Lower lobe of right lung (tissue), 2 donors: Measurements from ENCODE around the gene SFXN2. TPM values are rescaled to one million over a fixed set of nuclear protein-coding genes. Genes with fewer than 3 reads are reported as not detected.

Source experiments
- ATAC-seq, 2 donors: fragments of 200-7000 bp; cut with Tn5 transposase; one replicate each; pipeline ENCODE4 v1.9.1; 2020 to 2022; ENCODE audit warnings: mild to moderate bottlenecking in 2 of 2, moderate library complexity in 2 of 2
- DNase-seq: peaks from one replicate; pipeline ENCODE4 v3.0.0-alpha.2; 2020
- H3K27ac ChIP-seq: fragments of 200-600 bp; one replicate; pipeline ENCODE4 v1.8.0; 2022
- H3K27me3 ChIP-seq: fragments of 200-600 bp; one replicate; pipeline ENCODE4 v1.8.0; 2022; ENCODE audit warnings: low read depth
- H3K36me3 ChIP-seq: fragments of 200-600 bp; one replicate; pipeline ENCODE4 v1.8.0; 2022; ENCODE audit warnings: mild to moderate bottlenecking
- H3K4me1 ChIP-seq: fragments of 200-600 bp; one replicate; pipeline ENCODE4 v1.8.0; 2022
- H3K4me3 ChIP-seq: fragments of 200-600 bp; one replicate; pipeline ENCODE4 v1.8.0; 2022; ENCODE audit warnings: mild to moderate bottlenecking
- H3K9me3 ChIP-seq: fragments of 200-600 bp; one replicate; pipeline ENCODE4 v1.8.0; 2022
- intact Hi-C: fragments of 100-400 bp; cut with DNase I; formaldehyde crosslinking; loops from one replicate; pipeline ENCODE4 v1.11.0; 2022
- total RNA-seq: library from RNA; stranded (reverse); fragmentation: NEBNext Ultra II Directional; extraction: Animal tissue kit (Norgen Biotek cat#: 25700); gene quantifications from one replicate; pipeline ENCODE4 v1.2.1, GENCODE V29; 2021
- TF ChIP-seq, protein P1 (sequence below): fragments of 200-600 bp; IDR thresholded peaks from one replicate; pipeline ENCODE4 v1.8.0; 2022; ENCODE audit warnings: antibody characterized with exemption, mild to moderate bottlenecking
- donor health status: DM: no; HTN: yes; CAD: no; lungs with severe emphysema.

The SFXN2 gene
- total RNA-seq, 1 donor from 2014 or later, result 10.0 TPM

- Histone ChIP-seq H3K4me3 (peak overlapping the region; percentile 7), H3K4me1 (peaks cover 54% of the 10 kb centered on the region), H3K27ac (peak overlapping the region; percentile 7), H3K27me3 (no peaks in the 10 kb centered on the region), H3K9me3 (no peaks in the 10 kb centered on the region), H3K36me3 (no peaks in the 10 kb centered on the region)
- TF ChIP-seq, protein P1, sequence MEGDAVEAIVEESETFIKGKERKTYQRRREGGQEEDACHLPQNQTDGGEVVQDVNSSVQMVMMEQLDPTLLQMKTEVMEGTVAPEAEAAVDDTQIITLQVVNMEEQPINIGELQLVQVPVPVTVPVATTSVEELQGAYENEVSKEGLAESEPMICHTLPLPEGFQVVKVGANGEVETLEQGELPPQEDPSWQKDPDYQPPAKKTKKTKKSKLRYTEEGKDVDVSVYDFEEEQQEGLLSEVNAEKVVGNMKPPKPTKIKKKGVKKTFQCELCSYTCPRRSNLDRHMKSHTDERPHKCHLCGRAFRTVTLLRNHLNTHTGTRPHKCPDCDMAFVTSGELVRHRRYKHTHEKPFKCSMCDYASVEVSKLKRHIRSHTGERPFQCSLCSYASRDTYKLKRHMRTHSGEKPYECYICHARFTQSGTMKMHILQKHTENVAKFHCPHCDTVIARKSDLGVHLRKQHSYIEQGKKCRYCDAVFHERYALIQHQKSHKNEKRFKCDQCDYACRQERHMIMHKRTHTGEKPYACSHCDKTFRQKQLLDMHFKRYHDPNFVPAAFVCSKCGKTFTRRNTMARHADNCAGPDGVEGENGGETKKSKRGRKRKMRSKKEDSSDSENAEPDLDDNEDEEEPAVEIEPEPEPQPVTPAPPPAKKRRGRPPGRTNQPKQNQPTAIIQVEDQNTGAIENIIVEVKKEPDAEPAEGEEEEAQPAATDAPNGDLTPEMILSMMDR, result peak; percentile 75
- intact Hi-C loops, result no loop called here
- ATAC-seq (peak; percentile 77 to 79), DNase-seq (peak; percentile 85)
These were observed 35.6 kb upstream of the SFXN2 start for GRCh38 chr10:102678842-102679289.

GRCh38 chr10:102679596-102679995 lies 34.8 kb upstream of the SFXN2 start:
- Histone ChIP-seq H3K36me3 (no peaks in the 10 kb centered on the region), H3K9me3 (no peaks in the 10 kb centered on the region), H3K27ac (no peak overlapping the region), H3K27me3 (no peaks in the 10 kb centered on the region), H3K4me1 (peaks cover 47% of the 10 kb centered on the region), H3K4me3 (no peak overlapping the region)
- ATAC-seq (no peak), DNase-seq (no peak)
- TF ChIP-seq, protein P1, result no peak
- intact Hi-C loops, result no loop called here

GRCh38 chr10:102681696-102682095 lies 32.7 kb upstream of the SFXN2 start:
- DNase-seq, result no peak
- Histone ChIP-seq H3K36me3 (peaks cover 11% of the 10 kb centered on the region), H3K4me3 (no peak overlapping the region), H3K9me3 (no peaks in the 10 kb centered on the region), H3K27me3 (no peaks in the 10 kb centered on the region), H3K27ac (no peak overlapping the region), H3K4me1 (peaks cover 26% of the 10 kb centered on the region)
- TF ChIP-seq, protein P1, result no peak
- no peak for ATAC-seq
- intact Hi-C loops, result no loop called here

DNA sequence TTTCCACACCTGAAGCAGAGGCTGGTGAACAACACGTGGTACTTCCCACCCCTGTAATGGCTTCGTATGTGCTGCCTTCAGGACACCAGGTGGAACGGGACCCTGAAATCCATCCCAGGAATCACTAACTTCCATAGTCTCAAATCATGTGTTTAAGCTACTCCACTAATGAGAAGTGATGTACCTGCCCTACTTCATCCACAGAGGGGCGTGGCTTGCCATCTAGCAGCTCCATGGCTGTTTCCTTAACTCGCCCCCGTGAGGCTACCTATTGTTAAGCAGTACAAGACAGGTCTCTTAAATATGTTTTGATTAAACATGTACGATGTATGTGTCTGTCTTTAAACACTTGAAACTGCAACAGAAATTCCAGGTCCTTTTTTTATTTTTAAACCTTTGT lies 32.0 kb upstream of the SFXN2 start:
- peaks cover 11% of the 10 kb centered on the region for H3K36me3 ChIP-seq
- no peak overlapping the region for H3K27ac ChIP-seq
- no peaks in the 10 kb centered on the region for H3K9me3 ChIP-seq
- H3K27me3 ChIP-seq, result no peaks in the 10 kb centered on the region
- intact Hi-C loops, result no loop called here
- DNase-seq (peak; percentile 63), ATAC-seq (peak; percentile 18 to 68)
- H3K4me3 ChIP-seq, result no peak overlapping the region
- TF ChIP-seq, protein P1, result no peak
- H3K4me1 ChIP-seq, result peaks cover 18% of the 10 kb centered on the region

GRCh38 chr10:102682981-102683380 lies 31.5 kb upstream of the SFXN2 start:
- no peak overlapping the region for H3K27ac ChIP-seq
- TF ChIP-seq, protein P1, result no peak
- ATAC-seq (no peak), DNase-seq (no peak)
- peaks cover 13% of the 10 kb centered on the region for H3K4me1 ChIP-seq
- no peaks in the 10 kb centered on the region for H3K9me3 ChIP-seq
- no peak overlapping the region for H3K4me3 ChIP-seq
- no peaks in the 10 kb centered on the region for H3K27me3 ChIP-seq
- peaks cover 11% of the 10 kb centered on the region for H3K36me3 ChIP-seq
- intact Hi-C loops, result no loop called here

GRCh38 chr10:102683736-102684135 lies 30.7 kb upstream of the SFXN2 start:
- Histone ChIP-seq H3K36me3 (peaks cover 16% of the 10 kb centered on the region), H3K4me3 (no peak overlapping the region), H3K4me1 (peaks cover 6% of the 10 kb centered on the region), H3K27me3 (no peaks in the 10 kb centered on the region), H3K27ac (no peak overlapping the region), H3K9me3 (no peaks in the 10 kb centered on the region)
- no peak for ATAC-seq
- intact Hi-C loops, result no loop called here
- DNase-seq, result no peak
- TF ChIP-seq, protein P1, result no peak
